Esophagus squamous epithelium (tissue), 4 donors: ENCODE results near the gene MSMP.

Experiments
- CTCF ChIP-seq, 6 experiments: fragments of 450-650 bp in 4 of 6; fragments of 200-600 bp in 2 of 6; sonication (generic) in 2 of 6; IDR thresholded peaks; one replicate each; pipeline ENCODE4 v1.5.1; 2016 to 2019; ENCODE audit warnings: antibody characterized with exemption in 6 of 6, mild to moderate bottlenecking in 4 of 6, moderate library complexity in 4 of 6
- POLR2A ChIP-seq, 4 donors: fragments of 450-650 bp; IDR thresholded peaks; one replicate each; pipeline ENCODE4 v1.6.1; 2017; ENCODE audit warnings: antibody characterized with exemption in 4 of 4, mild to moderate bottlenecking in 4 of 4, moderate library complexity in 3 of 4

GRCh38 chr9:35793461-35793860, 39.4 kb upstream of the MSMP start:
- TF ChIP-seq CTCF (IDR thresholded peaks at IDR 0.05) (no peak), POLR2A (IDR thresholded peaks at IDR 0.05) (no peak)
